ENCODE results near the gene IQGAP2.
"Not testable (repeated sequence)": the region's sequence is repeated elsewhere in the genome, so short reads cannot be mapped to it uniquely, and the experiment has no call there.

The IQGAP2 gene

GRCh38 chr5:76517334-76517733 is 114.2 kb downstream of the IQGAP2 start:
- Histone ChIP-seq H3K9me3 (ENCODE audit: insufficient read depth, low read depth, low read length) (no peaks in the 10 kb centered on the region), H3K27me3 (ENCODE audit: insufficient read depth, low read length, poor library complexity, severe bottlenecking) (no peaks in the 10 kb centered on the region), H3K9ac (ENCODE audit: low read depth, low read length, poor library complexity, severe bottlenecking) (no peak overlapping the region), H3K79me2 (ENCODE audit: insufficient read depth, low read length) (peaks cover 53% of the 10 kb centered on the region), H3K9me2 (replicated peaks; ENCODE audit: low read depth, low read length) (no peaks in the 10 kb centered on the region), H4K20me1 (ENCODE audit: insufficient read depth, low read length, poor library complexity, severe bottlenecking) (no peaks in the 10 kb centered on the region), H3F3A (ENCODE audit: low read depth) (no peaks in the 10 kb centered on the region), H3K4me1 (ENCODE audit: insufficient read depth, low read length, poor library complexity, severe bottlenecking) (peaks cover 9% of the 10 kb centered on the region), H2AFZ (ENCODE audit: low read length) (no peak overlapping the region), H3K36me3 (ENCODE audit: insufficient read depth, low read length) (no peaks in the 10 kb centered on the region), H3K4me2 (ENCODE audit: low read depth, low read length, poor library complexity, severe bottlenecking) (no peak overlapping the region), H3K4me3 (ENCODE audit: low read length, poor library complexity, severe bottlenecking) (no peak overlapping the region)
- TF ChIP-seq EZH2phosphoT487 (IDR thresholded peaks at IDR 0.05; ENCODE audit: borderline replicate concordance) (no peak), CTCF (conservative IDR thresholded peaks at IDR 0.05; ENCODE audit: low read length) (no peak)

- not testable (repeated sequence) for H3K4me2 ChIP-seq (ENCODE audit: low read depth, low read length, poor library complexity, severe bottlenecking); H3K4me3 ChIP-seq (ENCODE audit: low read length, poor library complexity, severe bottlenecking); H2AFZ ChIP-seq (ENCODE audit: low read length); H3F3A ChIP-seq (ENCODE audit: low read depth); H3K27me3 ChIP-seq (ENCODE audit: insufficient read depth, low read length, poor library complexity, severe bottlenecking); H3K9me3 ChIP-seq (ENCODE audit: insufficient read depth, low read depth, low read length); H3K36me3 ChIP-seq (ENCODE audit: insufficient read depth, low read length); H4K20me1 ChIP-seq (ENCODE audit: insufficient read depth, low read length, poor library complexity, severe bottlenecking); H3K9me2 ChIP-seq (replicated peaks; ENCODE audit: low read depth, low read length); H3K9ac ChIP-seq (ENCODE audit: low read depth, low read length, poor library complexity, severe bottlenecking)
- Histone ChIP-seq H3K4me1 (ENCODE audit: insufficient read depth, low read length, poor library complexity, severe bottlenecking) (peaks cover 16% of the 10 kb centered on the region), H3K79me2 (ENCODE audit: insufficient read depth, low read length) (peaks cover 62% of the 10 kb centered on the region)
Observed at GRCh38 chr5:76518246-76518645, 115.2 kb downstream of the IQGAP2 start.

GRCh38 chr5:76521240-76521758 is 118.2 kb downstream of the IQGAP2 start:
- H3K4me2 ChIP-seq (ENCODE audit: low read depth, low read length, poor library complexity, severe bottlenecking), result no peak overlapping the region
- peaks cover 80% of the 10 kb centered on the region for H3K79me2 ChIP-seq (ENCODE audit: insufficient read depth, low read length)
- TF ChIP-seq CTCF (conservative IDR thresholded peaks at IDR 0.05; ENCODE audit: low read length), result no peak
- no peak for TF ChIP-seq EZH2phosphoT487 (IDR thresholded peaks at IDR 0.05; ENCODE audit: borderline replicate concordance)
- H3F3A ChIP-seq (ENCODE audit: low read depth), result no peaks in the 10 kb centered on the region
- H3K9me3 ChIP-seq (ENCODE audit: insufficient read depth, low read depth, low read length), result no peaks in the 10 kb centered on the region
- H3K27me3 ChIP-seq (ENCODE audit: insufficient read depth, low read length, poor library complexity, severe bottlenecking), result no peaks in the 10 kb centered on the region
- H4K20me1 ChIP-seq (ENCODE audit: insufficient read depth, low read length, poor library complexity, severe bottlenecking), result no peaks in the 10 kb centered on the region
- H2AFZ ChIP-seq (ENCODE audit: low read length), result no peak overlapping the region
- H3K36me3 ChIP-seq (ENCODE audit: insufficient read depth, low read length), result no peaks in the 10 kb centered on the region
- no peak overlapping the region for H3K4me3 ChIP-seq (ENCODE audit: low read length, poor library complexity, severe bottlenecking)
- H3K4me1 ChIP-seq (ENCODE audit: insufficient read depth, low read length, poor library complexity, severe bottlenecking), result peaks cover 39% of the 10 kb centered on the region
- no peak overlapping the region for H3K9ac ChIP-seq (ENCODE audit: low read depth, low read length, poor library complexity, severe bottlenecking)
- no peaks in the 10 kb centered on the region for H3K9me2 ChIP-seq (replicated peaks; ENCODE audit: low read depth, low read length)
